Adrenal gland (tissue), 12 donors: Measurements from ENCODE around the gene UCN. TPM values are rescaled to one million over a fixed set of nuclear protein-coding genes. Genes with fewer than 3 reads are reported as not detected.
A peak's percentile ranks its signal among the peaks of the same experiment; 100 is the strongest.

Source experiments
- DNase-seq, 7 donors: peaks; one replicate each; pipeline ENCODE4 v3.0.0-alpha.2; 2019 to 2020
- H3K27ac ChIP-seq, 5 donors: fragments of 200-600 bp; sonication (generic) in 4 of 5; 1 replicate in 3 of 5; 2 replicates in 2 of 5; pipeline versions ENCODE4 v1.5.1 to v1.8.0; 2016 to 2020; ENCODE audit warnings: mild to moderate bottlenecking in 1 of 5
- H3K27me3 ChIP-seq: fragments of 200-600 bp; 2 replicates; pipeline ENCODE4 v1.8.0; 2021
- H3K36me3 ChIP-seq, 2 donors: fragments of 200-600 bp; replicated peaks in 1 of 2; 1 replicate in 1 of 2; 2 replicates in 1 of 2; pipeline versions ENCODE4 v1.5.1 to v1.8.0; 2018 to 2022
- H3K4me1 ChIP-seq, 2 donors: fragments of 200-600 bp; replicated peaks in 1 of 2; 1 replicate in 1 of 2; 2 replicates in 1 of 2; pipeline versions ENCODE4 v1.5.1 to v1.8.0; 2018 to 2021
- H3K4me3 ChIP-seq, 4 donors: fragments of 200-600 bp; sonication (generic) in 3 of 4; one replicate each; pipeline ENCODE4 v1.5.1; 2016 to 2018
- H3K9me3 ChIP-seq, 3 donors: fragments of 200-600 bp; sonication (generic) in 1 of 3; replicated peaks in 1 of 3; 1 replicate in 2 of 3; 2 replicates in 1 of 3; pipeline versions ENCODE4 v1.5.1 to v1.8.0; 2016 to 2021
- CTCF ChIP-seq, 6 experiments: fragments of 450-650 bp in 4 of 6; fragments of 200-600 bp in 2 of 6; sonication (generic) in 1 of 6; IDR thresholded peaks; 1 replicate in 5 of 6; 2 replicates in 1 of 6; pipeline versions ENCODE4 v1.5.1 to v1.8.0; 2016 to 2021; ENCODE audit warnings: antibody characterized with exemption in 6 of 6, mild to moderate bottlenecking in 2 of 6, moderate library complexity in 1 of 6
- POLR2A ChIP-seq, 2 donors: fragments of 450-650 bp; IDR thresholded peaks; one replicate each; pipeline ENCODE4 v1.6.1; 2017; ENCODE audit warnings: antibody characterized with exemption in 2 of 2, mild to moderate bottlenecking in 2 of 2, moderate library complexity in 1 of 2
- WGBS, 4 donors: extraction: QIAGEN DNeasy Blood & Tissue Kit in 2 of 4; methylation state at CpG; one replicate each; pipeline versions ENCODE4 v1.1.5 to v1.1.7; 2013 to 2017; 5-methylcytosine and 5-hydroxymethylcytosine counted together
- intact Hi-C, 2 donors: fragments of 100-400 bp; cut with DNase I; formaldehyde crosslinking; loops; one replicate each; pipeline versions ENCODE4 v1.14.1 to v1.15.0; 2022 to 2023
- polyA plus RNA-seq, 3 donors: library from polyadenylated mRNA; stranded (reverse); fragments of 200-250 nt in 2 of 3; fragments of 350-450 nt in 1 of 3; fragmentation: Illumina TruSeq in 1 of 3; extraction: RNeasy Lipid Tissue Mini Kit (QIAGEN cat#74804) in 1 of 3; gene quantifications; one replicate each; pipeline ENCODE4 v1.2.3, GENCODE V29; 2013 to 2014
- total RNA-seq, 9 donors: library from RNA; depleted of rRNA in 4 of 9; stranded (reverse); fragments of >200 nt in 4 of 9; fragments of 120-200 nt in 1 of 9; fragmentation: NEBNext Ultra II Directional in 1 of 9; extraction: Animal tissue kit (Norgen Biotek cat#: 25700) in 1 of 9; gene quantifications; one replicate each; pipeline versions ENCODE4 v1.1.0 to v1.2.4, GENCODE V29; 2013 to 2023
- donor health status: healthy with polysubstance abuse.
- donor health status: Bipolar disorder and iron deficiency.
- donor health status: DM: yes; HTN: yes; CAD: no.
- donor health status: DM: no; HTN: no; CAD: no.
- donor health status: DM: no; HTN: no; CAD: no.
- donor health status: DM: yes; HTN: yes; CAD: no.

UCN gene
- total and polyA plus RNA-seq, 12 donors: 0.42 to 14.9 (median 4.0) TPM

DNA sequence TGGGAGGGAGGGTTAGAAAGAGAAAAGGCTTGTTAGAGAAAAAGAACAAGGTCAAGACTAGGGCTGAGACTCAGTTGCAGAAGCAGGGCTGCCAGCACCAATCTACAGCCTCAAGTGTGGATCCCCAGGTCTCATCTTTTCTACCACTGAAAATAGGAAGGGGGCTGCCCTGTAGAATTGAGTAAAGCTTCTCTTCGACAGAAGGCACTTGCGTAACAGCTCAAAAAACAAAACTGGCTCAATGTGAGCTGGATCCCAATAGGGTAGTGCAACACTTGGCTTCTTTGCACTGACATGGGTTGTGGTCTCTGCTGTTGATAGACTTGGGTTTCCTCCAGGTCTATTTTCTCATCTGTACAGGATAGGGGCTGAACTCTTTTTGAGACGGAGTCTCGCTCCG, 16.5 kb upstream of the UCN start:
- H3K27ac ChIP-seq: peak overlapping the region in 4 of 5 donors; percentile 94 to 99 (median 98)
- intact Hi-C loops: loop anchor here in 1 of 2 donors (5.0 kb wide), 1 partner anchor 43 kb away; no protein-coding TSS in a partner anchor
- WGBS, 4 donors: 82 to 88% (median 87%) methylated on average over 2 to 5 of the region's 5 CpGs
- H3K9me3 ChIP-seq: no peaks in the 10 kb centered on the region
- no peak for DNase-seq
- TF ChIP-seq POLR2A (IDR thresholded peaks at IDR 0.05): no peak
- H3K36me3 ChIP-seq: peaks cover 0 to 41% of the 10 kb centered on the region in 2 donors
- H3K4me3 ChIP-seq: no peak overlapping the region
- H3K27me3 ChIP-seq: no peaks in the 10 kb centered on the region
- H3K4me1 ChIP-seq: peaks cover 34 to 35% of the 10 kb centered on the region in 2 donors

GRCh38 chr2:27323596-27324285, 15.5 kb upstream of the UCN start:
- H3K9me3 ChIP-seq: no peaks in the 10 kb centered on the region
- H3K4me1 ChIP-seq: peaks cover 34 to 35% of the 10 kb centered on the region in 2 donors
- no peaks in the 10 kb centered on the region for H3K27me3 ChIP-seq
- peak in 3 of 7 donors; percentile 49 to 73 (median 69) for DNase-seq
- peak overlapping the region; percentile 19 to 99 (median 76) for H3K4me3 ChIP-seq
- peaks cover 0 to 31% of the 10 kb centered on the region in 2 donors for H3K36me3 ChIP-seq
- peak in 1 of 2 donors; percentile 41 for TF ChIP-seq POLR2A (IDR thresholded peaks at IDR 0.05)
- TF ChIP-seq CTCF (IDR thresholded peaks at IDR 0.05): no peak
- H3K27ac ChIP-seq: peak overlapping the region; percentile 83 to 99 (median 98)
- intact Hi-C loops: no loop called here
- 7 to 19% (median 13%) methylated on average over 5 of the region's 5 CpGs for WGBS, 4 donors

GRCh38 chr2:27322766-27323595, 14.7 kb upstream of the UCN start, which contains the start of gene MPV17:
TSS of gene MPV17 (minus strand) at chr2:27323097. CDS start at chr2:27322517, 580 bp downstream.
- TF ChIP-seq CTCF (IDR thresholded peaks at IDR 0.05): peak in 1 of 6 experiments; percentile 13
- peak; percentile 73 to 95 for TF ChIP-seq POLR2A (IDR thresholded peaks at IDR 0.05)
- Histone ChIP-seq H3K4me3 (peak within 1 kb of the TSS; percentile 25 to 99 (median 76)), H3K27ac (peak within 1 kb of the TSS; percentile 83 to 99 (median 98)), H3K27me3 (no peaks in the 10 kb centered on the region), H3K4me1 (peaks cover 34 to 35% of the 10 kb centered on the region in 2 donors), H3K36me3 (peaks cover 0 to 24% of the 10 kb centered on the region in 2 donors), H3K9me3 (no peaks in the 10 kb centered on the region)
- WGBS, 4 donors: 0 to 1% (median 0%) methylated on average over 22 to 39 of the region's 39 CpGs
- intact Hi-C loops: no loop called here
- peak; percentile 92 to 97 (median 96) for DNase-seq

GRCh38 chr2:27322301-27322765, 14.1 kb upstream of the UCN start:
- Histone ChIP-seq H3K27ac (peak overlapping the region; percentile 83 to 99 (median 98)), H3K36me3 (peaks cover 0 to 17% of the 10 kb centered on the region in 2 donors), H3K4me1 (peaks cover 34 to 35% of the 10 kb centered on the region in 2 donors), H3K4me3 (peak overlapping the region; percentile 25 to 99 (median 76)), H3K9me3 (no peaks in the 10 kb centered on the region), H3K27me3 (no peaks in the 10 kb centered on the region)
- intact Hi-C loops: no loop called here
- TF ChIP-seq CTCF (IDR thresholded peaks at IDR 0.05) (no peak), POLR2A (IDR thresholded peaks at IDR 0.05) (no peak)
- WGBS, 4 donors: 4 to 7% (median 5%) methylated on average over 2 to 10 of the region's 10 CpGs
- DNase-seq: peak in 6 of 7 donors; percentile 42 to 69 (median 52)
